Glomerular visceral epithelial cell (primary cell): ENCODE data around the gene CCDC74B.
"Not testable (repeated sequence)": the region's sequence is repeated elsewhere in the genome, so short reads cannot be mapped to it uniquely, and the experiment has no call there.

Experiments
- DNase-seq: peaks from one replicate; pipeline ENCODE4 v3.0.0-alpha.2; 2016; ENCODE audit errors: extremely low spot score

Gene CCDC74B

DNA sequence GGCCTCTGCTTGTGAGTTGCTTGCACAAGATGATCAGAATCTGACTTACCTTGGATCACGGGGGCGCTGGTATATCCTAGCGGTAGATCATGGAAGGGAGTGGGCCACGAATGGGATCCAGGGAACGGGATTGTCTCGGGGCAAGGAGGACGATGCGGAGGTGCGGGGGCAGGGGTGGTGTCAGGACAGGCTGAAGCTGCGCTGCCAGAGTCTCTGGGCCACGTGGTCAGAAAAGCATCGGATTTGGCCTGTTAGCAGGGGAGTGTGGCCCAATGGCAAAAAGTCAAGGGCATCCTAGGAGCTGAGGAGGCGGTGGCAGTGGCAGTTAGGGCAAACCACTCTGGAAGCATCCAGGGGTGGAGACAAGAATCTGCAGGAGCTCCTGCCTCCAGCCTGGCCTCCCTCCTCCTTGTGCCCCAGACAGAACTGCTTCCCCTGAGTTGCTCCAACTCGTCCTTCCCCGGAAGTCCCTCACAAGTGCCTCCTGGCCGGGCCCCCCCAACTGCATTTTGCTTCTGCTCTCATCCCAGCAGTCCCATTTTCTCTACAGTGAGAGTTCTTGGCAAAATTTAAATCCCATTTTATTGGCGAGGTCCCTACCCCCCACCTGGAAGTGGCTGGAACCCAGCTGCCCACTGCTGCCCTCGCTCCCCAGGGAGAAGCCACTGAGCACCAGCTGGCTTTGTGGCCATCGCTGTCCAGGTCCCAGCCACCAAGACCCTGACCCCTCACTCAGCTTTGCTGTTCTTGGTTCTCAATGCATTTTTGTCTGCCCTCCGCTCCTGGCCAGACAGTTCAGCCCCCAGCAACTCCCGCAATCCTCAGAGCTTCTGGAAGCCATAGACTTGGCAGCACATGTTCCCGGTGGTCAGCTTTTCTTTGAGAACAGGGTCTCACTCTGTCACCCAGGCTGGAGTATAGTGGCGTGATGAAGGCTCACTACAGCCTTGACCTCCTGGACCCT is 5.6 kb upstream of the CCDC74B start:
- no peak for DNase-seq

DNA sequence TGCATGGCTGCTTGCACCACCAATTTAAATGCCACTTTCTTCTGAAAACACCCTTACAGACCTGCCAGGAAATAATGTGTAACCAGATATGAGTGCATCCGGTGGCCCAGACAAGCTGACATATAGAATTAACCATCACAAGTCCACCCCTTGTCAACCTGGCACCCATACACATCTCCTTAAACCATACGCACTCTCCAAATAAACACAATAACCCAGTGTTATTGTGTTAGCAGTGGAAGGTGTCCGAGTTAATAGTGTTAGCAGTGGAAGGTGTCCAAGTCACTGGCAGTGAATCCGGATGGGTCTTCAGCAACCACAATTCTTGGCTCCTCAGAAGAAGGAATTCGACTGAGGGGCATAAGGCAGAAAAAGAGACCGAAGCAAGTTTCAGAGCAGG is 3.6 kb upstream of the CCDC74B start:
- DNase-seq: not testable (repeated sequence)

DNA sequence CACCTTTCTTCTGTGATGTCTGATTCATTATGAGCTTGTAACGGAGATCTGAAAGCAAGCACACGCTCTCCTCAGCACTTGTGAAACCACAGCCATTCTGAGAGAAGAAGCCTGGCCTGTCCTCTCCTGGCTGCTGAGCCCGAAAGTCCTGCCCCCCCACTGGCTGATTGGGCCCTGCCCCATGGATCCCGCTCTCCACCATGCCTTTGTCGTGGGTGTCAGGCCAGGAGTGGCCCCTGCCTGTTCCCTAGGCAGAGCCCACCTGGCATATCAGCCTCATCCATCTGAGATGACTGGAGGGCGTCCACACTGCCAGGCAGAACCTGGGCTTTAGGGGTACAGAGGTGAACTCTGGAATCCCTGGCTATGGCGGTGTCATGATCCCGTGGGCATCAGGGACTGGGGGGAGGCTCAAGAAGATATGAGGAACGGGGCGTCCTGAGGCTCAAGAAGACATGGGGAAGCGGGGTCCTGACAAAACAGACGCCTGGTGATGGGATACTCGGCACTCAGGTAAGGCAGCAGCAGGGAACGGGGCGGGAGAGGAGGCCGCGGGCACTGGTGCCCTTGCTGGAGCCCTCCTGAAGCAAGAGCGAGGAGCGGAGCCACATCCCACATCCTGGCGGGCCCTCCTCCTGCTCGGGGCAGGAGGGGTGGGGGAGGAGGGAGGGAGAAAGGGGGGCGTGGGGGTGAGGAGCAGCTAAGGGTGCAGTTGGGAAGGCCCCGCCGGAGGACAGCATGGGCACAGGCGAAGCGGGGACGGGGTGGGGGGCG is 1.5 kb downstream of the CCDC74B start:
- DNase-seq: not testable (repeated sequence)

DNA sequence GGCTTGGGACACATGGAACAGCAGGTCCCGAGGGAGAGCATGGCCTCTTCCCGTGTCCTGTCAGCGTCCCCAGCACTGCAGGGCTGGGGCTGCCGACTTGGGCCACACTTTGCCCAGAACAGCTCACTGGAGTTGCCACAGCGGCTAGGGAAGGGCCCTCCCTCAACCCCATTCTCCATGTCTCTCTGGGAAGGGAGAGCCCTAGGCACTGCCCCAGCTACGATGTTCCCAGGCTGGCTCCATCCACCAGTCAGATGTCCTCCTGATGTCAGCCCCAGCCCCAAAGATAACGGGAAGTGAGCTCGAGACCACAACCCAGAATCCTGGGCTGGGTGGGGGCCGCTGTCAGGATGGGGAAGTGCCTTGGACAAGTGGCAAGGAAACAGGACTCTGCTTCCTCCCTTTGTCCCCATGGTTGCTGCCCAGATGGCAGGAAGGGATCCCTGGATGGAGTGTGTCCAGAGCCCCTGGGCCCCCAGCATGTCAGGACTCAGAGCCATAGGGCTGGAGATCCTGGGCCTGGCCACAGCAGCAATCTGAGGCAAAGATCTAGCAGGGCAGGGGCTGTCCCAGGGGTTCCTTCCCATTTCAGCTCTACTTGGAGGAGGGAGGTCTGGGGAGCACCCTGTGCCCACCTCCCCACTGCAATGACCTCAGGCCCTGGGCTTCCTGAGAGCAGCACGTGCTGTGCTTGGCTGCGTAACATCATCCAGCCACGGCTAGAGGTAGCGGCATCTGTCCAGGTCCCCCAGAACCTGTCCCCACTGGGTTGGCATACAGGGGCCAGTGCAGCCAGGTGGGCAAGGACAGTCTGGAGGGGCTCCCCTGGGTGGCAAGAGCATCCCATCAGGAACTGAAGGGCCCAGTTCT is 2.3 kb downstream of the CCDC74B start:
- DNase-seq: not testable (repeated sequence)

DNA sequence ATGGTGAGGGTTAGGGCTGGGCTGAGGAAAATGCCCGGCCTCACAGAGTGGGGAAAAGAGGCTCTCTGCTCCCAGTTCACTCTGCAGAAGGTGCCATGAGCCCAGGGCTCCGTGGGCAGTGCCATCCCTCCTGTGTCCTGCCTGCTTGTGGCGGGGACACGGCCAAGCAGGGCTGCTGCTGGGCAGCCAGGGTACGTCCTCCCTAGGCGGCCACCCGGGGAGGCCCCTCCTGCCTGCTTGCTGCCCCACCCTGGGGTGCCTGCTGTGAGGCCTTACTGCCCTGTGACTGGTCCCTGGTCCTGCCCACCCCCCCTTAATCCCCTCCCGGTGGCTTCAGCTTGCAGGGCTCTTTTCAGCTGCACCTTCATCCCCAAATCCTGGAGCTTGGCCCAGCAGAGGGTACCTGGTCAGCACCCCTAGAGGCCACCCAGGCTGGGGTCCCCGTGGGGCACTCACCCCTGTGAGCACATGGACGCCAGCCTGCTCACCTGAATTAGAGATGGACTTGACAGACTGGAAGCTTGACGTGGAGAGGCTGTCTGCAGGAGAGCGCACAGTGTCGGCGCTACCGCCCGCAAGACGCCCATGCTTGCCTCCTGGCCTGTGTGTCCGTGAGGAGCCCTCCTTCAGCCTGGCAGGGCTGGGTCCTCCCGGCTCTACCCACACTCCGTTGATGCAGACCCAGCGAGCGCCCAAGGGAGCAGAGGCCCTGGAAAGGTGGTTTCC is 3.1 kb downstream of the CCDC74B start:
- DNase-seq: not testable (repeated sequence)

DNA sequence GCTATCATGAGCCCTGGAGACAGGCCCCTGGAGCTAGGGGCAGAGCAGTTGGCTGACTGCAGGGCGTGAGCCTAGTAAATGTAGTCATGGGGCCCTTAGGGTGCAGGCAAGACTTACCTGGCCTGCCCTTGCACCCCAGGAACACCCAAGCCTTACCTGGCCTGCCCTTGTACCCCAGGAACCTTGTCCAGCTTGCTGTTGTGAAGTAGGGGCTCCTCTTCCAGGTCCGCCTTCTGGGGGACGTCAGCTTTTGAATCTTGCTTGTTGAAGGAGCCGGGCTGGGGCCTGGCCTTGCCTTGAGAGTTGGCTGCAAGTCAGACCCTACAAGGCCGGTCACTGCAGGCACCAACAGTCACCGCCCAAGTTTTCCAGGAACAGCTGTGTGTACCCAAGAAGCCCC is 3.9 kb downstream of the CCDC74B start:
- not testable (repeated sequence) for DNase-seq

DNA sequence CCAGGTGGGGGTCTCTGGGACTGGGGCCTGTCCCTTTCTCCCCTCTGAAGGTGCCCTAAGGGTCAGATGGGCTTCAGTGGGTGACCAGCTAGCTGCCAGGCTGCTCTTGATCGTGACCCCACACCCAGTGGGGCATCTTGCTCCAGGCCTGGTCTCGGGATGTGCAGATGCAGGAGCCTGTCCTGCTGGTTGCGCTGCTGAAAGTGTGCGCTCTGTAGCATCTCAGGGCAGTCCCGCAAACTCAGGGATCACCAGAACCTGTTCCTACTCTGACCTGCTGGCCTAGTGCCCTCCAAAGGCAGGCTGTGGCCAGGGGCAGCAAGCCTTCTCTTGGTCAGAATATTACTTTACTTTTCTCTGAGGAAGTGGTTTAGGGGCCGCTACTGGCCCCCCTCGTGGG is 4.4 kb downstream of the CCDC74B start:
- DNase-seq: not testable (repeated sequence)

DNA sequence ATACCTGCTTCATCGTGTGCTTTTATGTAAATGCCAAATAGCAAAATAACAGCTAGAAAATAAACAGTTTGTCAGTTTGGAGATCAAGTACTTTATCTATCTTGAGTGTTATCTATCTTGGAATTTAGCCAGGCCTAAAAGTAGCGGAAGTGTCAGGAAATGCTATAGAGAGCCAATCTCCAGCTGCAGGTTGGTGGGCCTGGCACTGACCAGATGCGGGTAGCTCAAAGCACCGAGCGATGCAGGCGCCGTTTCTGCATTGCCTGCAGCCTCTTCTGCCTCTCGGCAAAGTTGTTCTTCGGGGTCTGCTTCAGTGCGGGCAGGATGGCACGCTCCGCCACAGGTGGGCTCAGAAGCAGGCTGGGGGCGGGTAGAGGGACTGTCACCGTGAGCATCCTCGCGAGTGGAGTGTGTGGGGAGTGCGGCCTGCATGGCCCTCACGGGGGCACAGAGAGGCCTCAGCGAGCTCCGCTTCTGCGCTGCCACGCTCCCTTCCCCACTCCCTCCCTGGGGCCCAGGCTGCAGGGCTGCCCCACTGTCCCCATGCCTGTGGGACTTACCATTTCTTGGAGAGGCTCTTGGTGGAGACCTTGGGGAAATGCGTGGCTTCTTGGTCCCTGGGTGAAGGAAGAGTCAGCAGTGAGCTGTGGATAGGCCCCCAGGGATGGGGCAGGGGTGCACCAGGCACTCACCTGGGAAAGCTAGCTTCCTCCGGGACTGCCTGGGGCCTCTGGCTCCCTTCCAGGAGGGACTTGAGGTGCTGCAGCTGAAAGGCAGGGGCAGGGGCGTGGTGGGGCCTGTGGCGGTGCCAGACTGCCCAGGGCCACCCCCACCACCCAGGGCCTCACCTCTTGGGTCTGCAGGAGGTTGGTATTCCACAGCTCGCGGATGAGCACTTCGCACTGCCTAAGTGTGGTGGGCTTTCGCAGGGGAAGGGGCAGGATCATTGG is 5.3 kb downstream of the CCDC74B start:
- DNase-seq: not testable (repeated sequence)

DNA sequence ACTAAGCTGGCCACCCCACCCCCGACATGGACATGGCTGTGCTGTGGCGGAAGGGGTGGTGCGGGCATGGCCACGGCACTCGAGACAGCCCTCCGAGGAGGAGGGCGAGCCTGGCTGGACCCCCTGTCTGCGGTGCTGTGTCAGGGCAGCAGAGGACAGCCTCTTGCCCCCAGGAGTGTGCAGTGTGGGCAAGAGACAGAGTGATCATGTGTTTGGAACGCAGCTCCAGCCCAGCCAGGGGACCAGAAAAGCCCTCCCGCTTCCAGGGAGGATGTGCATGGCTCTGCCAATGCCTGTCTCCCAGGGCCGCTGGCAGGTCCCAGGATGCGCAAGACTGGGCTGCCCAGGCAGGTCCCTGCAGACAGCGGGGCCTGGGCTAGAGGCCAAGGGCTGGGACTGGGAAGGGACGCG is 6.1 kb downstream of the CCDC74B start:
- DNase-seq: not testable (repeated sequence)

DNA sequence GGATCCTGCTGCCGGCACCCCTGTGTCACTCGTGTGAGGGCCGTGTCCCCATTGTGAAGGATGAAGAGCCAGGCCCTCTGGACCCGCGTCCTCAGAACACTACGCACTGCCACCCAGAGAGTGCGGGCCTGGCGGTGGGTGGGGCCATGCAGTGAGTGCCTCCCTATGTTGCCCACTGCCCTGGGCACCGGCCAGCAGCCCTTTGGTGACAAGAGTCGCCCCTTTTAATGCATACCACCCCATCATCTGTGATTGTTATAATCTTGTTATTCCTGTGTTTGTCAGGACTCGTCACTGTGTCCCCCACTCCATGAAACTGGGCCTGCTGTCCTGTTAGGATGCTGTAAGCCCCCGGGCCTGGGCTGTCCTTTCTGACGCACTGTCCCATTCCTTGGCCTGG is 6.6 kb downstream of the CCDC74B start:
- DNase-seq: not testable (repeated sequence)

DNA sequence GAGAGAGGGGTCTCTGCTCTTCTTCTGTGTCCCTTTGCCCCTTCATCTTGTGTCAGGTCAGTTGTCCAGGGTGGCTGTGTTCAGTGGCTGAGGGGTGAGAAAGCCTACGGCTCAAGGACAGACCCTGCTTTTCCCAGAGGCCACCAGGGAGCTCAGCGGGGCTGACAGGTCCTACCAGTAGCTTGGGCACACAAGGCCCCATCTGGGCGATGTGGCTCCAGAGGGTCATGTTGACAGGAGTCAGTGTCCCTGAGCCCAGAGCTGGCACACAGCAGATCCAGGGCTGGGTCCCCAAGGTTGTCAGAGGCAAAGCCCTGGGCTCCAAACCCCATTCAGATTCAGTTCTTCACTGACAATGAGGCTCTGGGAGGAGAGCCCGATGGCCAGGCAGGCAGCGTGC is 7.8 kb downstream of the CCDC74B start:
- not testable (repeated sequence) for DNase-seq

DNA sequence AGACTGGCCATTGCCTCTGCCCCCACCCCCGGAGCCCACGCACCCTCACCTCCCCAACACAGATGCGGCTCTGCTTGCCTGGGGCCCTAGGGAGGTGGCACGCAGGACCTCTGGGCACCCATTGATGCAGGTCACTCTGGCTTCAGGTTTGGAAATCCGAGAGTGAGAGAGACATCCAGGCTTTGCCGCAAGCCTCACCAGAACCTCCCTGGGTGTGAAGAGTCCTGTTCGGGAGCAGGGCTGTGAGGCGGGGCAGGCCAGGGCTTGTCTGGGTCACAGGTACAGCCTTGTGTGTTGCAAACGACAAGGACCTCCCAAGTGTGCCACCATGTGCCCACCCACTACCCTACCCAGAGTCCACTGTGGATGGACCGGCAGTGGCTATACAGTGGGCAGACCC is 8.4 kb downstream of the CCDC74B start:
- DNase-seq: not testable (repeated sequence)

DNA sequence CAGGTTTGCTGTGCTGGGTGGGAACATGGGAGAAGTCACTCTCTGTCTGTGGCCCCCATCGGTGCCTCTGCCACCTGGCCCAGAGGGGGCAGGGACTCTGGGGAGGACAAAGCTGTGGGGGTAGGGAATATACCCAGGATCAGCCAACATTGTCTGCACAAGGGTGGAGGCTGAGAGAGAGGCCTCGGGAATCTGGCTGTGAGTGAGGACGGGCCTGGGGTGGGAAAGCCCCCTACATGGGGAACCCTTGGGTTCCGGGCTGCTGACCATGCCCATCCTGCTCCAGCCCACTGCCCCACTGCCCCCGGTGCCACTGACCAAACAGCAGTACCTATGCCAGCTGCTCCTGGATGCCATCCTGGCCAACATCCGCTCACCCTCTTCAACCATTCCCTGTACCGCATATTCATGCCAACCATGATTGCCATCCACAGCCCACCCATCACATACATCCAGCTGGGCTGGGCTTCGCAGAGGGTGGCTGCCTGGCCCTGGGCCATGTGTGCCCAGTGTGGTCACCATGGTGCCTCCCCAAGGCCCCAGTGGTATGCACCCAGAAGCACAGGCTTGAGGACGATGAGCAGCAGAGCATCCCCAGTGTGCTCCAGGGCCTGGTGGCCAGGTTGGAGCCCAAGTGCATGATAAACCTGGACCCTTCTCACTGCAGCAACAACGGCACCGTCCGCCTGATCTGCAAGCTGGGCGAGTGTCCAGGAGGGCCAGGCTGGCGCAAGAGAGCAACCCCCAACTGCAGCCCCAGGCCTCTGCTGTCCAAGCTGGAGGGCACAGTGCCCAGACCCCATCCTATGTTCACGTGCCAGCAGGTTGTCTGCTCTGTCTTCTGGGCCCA is 9.0 kb downstream of the CCDC74B start:
- DNase-seq: no peak

DNA sequence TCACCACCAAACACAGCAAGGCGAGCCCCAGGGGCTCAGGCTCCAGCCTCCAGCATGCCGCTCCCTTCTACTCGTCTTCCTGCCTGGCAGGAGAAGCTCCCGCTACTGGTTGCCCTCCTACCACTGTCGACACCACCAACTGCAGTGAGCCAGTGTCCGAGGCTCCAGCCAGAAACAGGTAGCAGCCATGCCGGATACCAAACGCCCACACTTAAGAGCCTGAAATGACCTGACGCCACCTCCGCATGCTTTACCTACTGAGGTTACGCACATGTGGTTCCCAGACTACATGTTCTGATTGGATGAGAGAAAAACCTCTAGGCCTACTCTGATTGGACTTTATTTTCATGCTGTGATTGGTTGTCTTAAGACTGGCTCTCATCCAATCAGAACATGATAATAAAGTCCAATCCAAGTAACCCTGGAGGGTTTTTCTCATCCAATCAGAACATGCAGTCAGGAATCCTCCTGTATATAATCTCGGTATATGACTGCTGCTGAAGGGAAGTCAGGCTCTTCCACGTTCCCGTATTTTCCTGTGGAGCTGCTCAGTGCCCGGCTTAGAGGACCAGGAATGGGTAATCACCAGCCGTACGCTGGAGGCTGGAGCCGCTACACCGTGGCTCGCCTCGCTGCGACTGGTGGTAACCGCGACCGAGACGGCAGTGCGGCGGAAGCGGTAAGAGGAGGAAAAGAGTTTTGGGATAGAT is 15.6 kb downstream of the CCDC74B start, which contains the start of gene POTEF:
Gene POTEF, minus strand, starts transcription at position 103 of the 710 bp plus-strand sequence. CDS start 8,707 bp downstream, outside the sequence.
- not testable (repeated sequence) for DNase-seq

DNA sequence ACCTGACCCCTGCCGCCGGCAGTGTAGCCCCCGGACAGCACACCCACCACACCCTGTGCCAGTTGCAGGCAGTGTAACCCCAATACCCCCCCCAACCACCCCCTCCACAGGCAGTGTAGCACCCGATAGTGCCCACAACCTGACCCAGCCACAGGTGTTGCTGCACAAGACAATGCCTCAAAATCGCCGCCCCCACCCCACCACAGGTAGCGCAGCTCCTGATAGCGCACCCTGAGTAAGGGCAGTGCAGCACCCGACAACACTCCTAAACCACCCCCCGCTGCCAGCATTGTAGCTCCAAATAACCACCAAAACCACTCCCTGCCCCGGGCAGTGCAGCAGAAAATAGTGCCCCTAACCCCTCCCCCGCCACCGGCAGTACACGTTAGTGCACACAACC is 16.4 kb downstream of the CCDC74B start:
- DNase-seq: not testable (repeated sequence)

DNA sequence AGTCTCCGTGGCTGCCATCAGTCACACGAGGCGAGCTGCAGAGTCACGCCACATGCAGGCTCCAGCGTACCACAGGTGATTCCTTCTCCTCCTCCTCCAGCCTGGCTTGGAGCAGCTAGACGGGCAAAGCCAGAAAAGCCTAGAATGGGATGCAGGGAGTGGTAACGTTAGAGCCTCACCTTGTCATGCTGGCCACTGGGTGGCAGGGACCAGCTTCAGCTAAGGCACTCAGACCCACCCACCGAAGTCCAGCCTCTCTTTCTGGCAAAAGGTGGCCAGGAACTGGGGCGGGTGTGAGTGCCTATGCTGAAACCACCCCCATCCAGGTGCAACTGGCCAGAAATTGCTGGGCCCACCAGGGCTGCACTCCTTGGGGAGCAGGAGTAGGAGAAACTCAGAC is 17.2 kb downstream of the CCDC74B start:
- not testable (repeated sequence) for DNase-seq

DNA sequence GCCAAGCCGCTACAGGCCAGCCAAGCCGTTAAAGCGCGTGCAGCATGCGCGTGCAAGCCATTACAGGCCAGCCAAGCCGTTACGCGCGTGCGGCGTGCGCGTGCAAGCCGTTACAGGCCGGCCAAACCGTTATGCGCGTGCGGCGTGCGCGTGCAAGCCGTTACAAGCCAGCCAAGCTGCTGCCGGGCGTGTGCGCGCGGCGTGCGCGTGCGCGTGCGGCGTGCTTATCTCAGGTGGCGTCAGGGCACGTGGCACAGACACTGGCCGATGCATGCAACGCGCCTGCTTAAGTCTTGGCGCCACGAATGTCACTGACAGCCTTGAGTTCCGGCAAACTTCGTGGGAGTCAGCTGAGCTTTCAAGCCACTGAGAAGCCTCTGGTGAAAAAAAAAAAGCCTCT is 24.0 kb downstream of the CCDC74B start:
- not testable (repeated sequence) for DNase-seq
